Measurements from ENCODE around the gene KDM4B.

KDM4B gene

GRCh38 chr19:5051619-5052018 is 82.7 kb downstream of the KDM4B start:
- DNase-seq (ENCODE audit: low read depth) = no peak

- no peak for DNase-seq (ENCODE audit: low read depth)
Measured at GRCh38 chr19:5052515-5052914, 83.6 kb downstream of the KDM4B start.

DNA sequence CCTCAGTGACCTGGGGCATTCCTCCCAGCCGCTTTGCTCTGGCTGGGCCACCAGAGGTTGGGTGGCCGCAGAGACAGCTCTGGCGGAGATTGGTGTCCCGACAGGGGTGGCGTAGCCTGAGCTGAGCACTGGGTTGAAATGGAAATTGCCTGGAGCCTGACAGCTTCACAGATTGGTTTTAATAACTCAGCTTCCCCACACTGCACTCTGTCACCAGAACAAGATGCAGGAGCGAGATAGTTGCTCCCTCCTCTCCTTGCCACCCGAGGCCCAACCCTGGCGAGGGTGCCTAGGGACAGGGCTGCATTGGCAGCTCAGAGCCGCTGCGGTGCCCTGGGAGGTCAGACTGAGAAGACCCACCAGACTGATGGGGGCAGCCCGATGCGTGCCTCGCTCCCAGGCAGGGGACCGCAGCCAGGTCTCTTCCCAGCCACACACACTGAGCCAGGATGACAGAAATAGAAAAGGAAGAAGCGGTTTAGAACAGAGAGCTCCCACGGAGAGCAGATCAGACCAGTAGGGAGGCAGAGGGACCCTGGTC is 84.1 kb downstream of the KDM4B start:
- DNase-seq (ENCODE audit: low read depth) = no peak

GRCh38 chr19:5053661-5054060 is 84.7 kb downstream of the KDM4B start:
- no peak for DNase-seq (ENCODE audit: low read depth)

GRCh38 chr19:5054551-5055456 is 85.9 kb downstream of the KDM4B start:
- no peak for DNase-seq (ENCODE audit: low read depth)

GRCh38 chr19:5055457-5055776 is 86.5 kb downstream of the KDM4B start:
- DNase-seq (ENCODE audit: low read depth) = no peak

DNA sequence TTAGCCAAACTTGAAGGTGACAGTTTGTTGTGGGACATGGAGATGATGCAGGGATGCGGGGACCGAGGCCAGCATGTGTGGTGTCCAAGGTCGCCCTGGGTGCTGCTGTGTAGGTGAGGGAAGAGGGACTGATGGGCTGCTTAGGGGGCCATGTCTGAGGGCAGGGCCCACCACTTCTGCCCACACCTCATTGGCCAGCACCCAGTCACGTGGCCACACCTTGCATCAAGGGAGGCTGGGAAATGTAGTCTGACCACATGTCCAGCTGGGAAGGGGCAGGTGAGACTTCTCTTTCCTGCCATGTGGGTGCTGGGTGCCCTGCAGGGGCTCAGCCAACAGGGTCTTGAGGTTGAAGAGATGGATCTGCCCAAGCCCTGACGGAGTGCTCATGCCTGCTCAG is 88.9 kb downstream of the KDM4B start:
- DNase-seq (ENCODE audit: low read depth) = no peak

DNA sequence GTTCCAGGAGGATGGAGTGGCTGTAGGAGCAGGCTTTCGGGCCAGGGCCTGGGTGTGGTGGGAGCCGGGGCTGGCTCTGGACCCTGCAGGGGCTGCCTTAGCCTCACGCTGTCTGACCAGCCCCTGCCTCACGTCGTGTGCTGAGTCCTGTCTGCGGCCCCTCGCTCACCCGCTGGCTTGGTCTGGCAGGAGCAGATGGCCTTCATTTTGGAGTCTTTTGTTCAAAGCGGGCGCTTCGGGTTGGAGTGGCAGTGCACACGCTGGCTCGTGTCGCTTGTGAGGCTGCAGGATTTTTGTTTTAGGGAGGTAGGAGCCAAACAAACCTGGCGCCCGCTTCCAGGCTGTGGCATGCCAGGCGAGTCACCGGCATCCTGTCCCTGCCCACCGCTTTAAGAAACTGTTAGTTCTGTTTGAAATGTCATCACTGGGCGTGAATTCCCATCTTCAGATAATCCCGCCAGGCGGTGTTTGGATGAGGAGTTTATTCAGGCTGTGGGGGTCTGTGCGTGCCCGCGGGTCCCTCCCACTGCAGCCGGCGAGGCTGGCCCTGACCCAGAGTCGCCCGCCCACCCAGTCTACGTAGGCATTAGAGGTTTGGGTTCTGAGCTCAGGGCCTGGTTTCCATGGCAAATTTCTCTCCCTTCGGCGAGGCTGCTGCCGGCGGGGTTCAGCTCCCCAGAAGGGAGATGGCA is 89.8 kb downstream of the KDM4B start:
- DNase-seq (ENCODE audit: low read depth) = no peak

DNA sequence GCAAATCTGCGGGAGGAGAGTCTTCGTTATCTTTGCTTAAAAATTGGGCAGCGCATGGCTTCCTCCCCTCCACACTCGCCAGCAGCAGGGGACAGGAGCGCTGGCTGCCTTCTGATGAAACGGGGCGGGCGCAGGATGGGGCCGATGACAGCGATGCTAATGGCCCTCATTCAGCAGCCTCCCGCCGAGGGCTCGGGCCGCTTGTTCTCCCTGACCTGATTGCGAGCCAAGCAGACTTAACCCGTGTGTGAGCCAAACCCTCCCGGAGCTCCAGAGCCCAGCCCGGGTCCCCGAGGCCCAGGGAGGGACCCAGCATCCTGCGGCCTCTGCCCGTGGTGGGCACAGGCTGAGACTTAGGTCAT is 90.3 kb downstream of the KDM4B start:
- DNase-seq (ENCODE audit: low read depth) = no peak

- no peak for DNase-seq (ENCODE audit: low read depth)
Measured at GRCh38 chr19:5059793-5060192, 90.9 kb downstream of the KDM4B start.

DNA sequence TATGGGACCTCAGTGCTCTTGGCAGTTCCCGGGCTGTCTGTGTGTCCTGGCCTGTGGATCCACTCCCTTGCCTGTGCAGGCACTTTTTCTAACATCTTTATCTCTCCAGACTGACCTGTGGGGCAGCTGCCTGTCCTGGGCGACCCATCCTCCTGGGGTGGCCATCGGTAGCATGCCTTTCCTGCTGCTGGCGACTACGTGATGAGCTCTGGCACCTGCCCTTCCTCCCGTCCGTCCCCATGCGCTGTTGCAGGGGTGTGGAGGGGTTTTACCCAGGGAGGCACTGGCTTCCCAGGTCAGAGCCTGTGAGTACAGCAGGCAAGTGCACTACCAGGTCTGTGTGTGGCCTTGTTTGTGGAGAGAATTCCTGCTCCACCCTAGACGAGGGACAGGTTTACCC is 93.3 kb downstream of the KDM4B start:
- DNase-seq (ENCODE audit: low read depth) = no peak

- no peak for DNase-seq (ENCODE audit: low read depth)
Measured at GRCh38 chr19:5062799-5063198, 93.9 kb downstream of the KDM4B start.

DNA sequence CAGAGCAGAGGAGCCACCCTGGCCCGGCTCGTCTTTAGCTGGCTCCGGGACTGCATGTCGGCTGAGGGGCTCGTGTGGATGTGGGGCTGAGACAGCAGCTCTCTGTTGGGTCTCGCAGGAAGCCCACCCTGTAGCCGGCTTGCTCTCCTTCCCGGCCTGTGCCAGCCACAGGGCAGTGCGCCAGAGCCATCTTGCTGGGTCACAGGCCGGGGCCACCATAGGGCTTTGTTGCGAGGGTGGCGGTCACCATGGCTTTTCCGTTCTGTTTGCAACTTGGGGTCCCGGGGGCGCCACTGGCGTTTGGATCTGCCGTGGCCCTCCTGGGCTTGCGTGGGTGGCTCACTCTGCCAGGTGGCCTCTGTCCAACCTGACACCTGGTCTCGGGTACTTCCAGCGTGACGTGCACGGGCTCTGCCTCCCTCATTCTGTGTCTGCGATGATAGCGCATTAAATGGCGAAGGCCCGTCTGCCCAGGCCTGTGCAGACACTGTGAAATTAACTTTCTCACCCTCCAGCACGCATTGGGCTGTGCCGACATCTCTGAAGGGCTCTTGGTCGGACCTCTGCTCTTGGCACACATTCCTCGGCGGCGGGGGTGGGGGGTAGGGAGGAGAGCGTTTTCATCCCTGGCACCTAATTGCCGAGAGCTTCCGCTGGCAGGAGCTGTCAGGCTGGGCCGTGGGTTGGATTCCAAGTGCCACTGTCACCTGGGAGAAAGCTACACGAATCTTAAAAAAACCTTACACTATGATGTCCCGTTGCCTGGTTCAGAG is 95.1 kb downstream of the KDM4B start:
- DNase-seq (ENCODE audit: low read depth) = no peak

GRCh38 chr19:5064896-5065295 is 96.0 kb downstream of the KDM4B start:
- no peak for DNase-seq (ENCODE audit: low read depth)

- DNase-seq (ENCODE audit: low read depth) = no peak
Measured at GRCh38 chr19:5065663-5066093, 96.8 kb downstream of the KDM4B start.

DNA sequence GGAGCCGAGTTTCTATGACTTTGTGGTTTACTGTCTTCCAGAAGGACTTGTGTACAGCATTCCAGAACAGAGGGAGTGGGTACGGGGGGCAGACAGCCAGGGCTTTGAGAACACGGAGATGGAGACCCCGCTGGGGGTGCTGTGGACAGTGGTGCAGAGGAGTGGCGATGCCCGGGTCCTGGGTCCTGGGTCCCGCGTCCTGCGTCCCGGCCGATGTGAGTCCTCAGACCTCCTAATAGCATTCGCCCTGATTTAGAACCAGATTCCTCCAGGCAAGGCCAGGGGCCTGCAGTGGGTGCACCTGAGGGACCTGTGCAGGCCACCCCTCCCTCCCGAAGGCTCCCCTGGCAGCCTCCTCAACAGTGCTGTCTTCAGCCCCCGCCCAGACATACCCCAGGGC is 97.9 kb downstream of the KDM4B start:
- DNase-seq (ENCODE audit: low read depth) = no peak

- no peak for DNase-seq (ENCODE audit: low read depth)
Measured at GRCh38 chr19:5067678-5068077, 98.8 kb downstream of the KDM4B start.

GRCh38 chr19:5068233-5069072 is 99.5 kb downstream of the KDM4B start:
- DNase-seq (ENCODE audit: low read depth) = no peak

GRCh38 chr19:5070331-5070730 is 101.4 kb downstream of the KDM4B start:
- DNase-seq (ENCODE audit: low read depth) = no peak

GRCh38 chr19:5070930-5071329 is 102.0 kb downstream of the KDM4B start:
- DNase-seq (ENCODE audit: low read depth) = no peak

DNA sequence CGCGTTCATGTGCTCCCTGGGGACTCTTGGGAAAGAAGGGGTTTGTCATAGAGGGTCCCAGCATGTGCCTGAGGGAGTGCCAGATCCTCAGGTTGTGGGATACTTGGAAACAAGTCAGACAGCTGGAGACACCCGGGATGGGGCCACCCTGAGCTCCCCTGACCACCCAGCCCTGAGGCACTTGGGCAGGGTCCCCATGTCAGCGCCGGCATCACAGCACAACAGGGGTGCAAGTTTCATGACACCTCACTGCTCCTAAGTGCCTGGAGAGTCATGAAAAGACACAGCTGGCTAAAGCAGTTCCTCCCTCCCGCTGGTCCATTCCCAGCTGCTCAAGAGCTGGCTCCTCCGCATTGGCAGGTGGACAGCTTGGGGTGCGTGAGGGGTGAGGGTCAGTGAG is 102.7 kb downstream of the KDM4B start:
- no peak for DNase-seq (ENCODE audit: low read depth)

- no peak for DNase-seq (ENCODE audit: low read depth)
Measured at GRCh38 chr19:5072115-5072514, 103.2 kb downstream of the KDM4B start.
